Measurements from ENCODE around the gene CCDC116. TPM values are rescaled to one million over a fixed set of nuclear protein-coding genes. Genes with fewer than 3 reads are reported as not detected.

The CCDC116 gene
- total RNA-seq, 1 donor = 0.18 TPM

DNA sequence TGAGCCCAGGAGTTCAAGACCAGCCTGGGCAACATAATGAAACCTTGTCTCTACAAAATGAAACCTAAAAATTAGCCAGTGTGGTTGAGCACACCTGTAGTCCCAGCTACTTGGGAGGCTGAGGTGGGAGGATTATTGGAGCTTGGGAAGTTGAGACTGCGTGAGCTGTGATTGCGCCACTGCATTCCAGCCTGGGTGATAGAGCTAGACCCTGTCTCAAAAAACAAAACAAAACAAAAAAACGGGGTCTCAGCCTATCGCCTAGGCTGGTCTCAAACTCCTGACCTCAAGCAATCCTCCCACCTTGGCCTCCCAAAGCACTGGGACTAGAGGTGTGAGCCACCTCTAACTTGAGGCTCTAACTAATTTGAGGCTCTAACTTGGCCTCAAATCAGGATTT is 46.8 kb downstream of the CCDC116 start:
- TF ChIP-seq, protein P1, sequence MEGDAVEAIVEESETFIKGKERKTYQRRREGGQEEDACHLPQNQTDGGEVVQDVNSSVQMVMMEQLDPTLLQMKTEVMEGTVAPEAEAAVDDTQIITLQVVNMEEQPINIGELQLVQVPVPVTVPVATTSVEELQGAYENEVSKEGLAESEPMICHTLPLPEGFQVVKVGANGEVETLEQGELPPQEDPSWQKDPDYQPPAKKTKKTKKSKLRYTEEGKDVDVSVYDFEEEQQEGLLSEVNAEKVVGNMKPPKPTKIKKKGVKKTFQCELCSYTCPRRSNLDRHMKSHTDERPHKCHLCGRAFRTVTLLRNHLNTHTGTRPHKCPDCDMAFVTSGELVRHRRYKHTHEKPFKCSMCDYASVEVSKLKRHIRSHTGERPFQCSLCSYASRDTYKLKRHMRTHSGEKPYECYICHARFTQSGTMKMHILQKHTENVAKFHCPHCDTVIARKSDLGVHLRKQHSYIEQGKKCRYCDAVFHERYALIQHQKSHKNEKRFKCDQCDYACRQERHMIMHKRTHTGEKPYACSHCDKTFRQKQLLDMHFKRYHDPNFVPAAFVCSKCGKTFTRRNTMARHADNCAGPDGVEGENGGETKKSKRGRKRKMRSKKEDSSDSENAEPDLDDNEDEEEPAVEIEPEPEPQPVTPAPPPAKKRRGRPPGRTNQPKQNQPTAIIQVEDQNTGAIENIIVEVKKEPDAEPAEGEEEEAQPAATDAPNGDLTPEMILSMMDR (IDR thresholded peaks at IDR 0.05; ENCODE audit: insufficient read depth, low read length) = no peak
- DNase-seq (ENCODE audit: low read depth) = no peak
- no peak overlapping the region for H3K4me3 ChIP-seq (ENCODE audit: low read depth, low read length)

DNA sequence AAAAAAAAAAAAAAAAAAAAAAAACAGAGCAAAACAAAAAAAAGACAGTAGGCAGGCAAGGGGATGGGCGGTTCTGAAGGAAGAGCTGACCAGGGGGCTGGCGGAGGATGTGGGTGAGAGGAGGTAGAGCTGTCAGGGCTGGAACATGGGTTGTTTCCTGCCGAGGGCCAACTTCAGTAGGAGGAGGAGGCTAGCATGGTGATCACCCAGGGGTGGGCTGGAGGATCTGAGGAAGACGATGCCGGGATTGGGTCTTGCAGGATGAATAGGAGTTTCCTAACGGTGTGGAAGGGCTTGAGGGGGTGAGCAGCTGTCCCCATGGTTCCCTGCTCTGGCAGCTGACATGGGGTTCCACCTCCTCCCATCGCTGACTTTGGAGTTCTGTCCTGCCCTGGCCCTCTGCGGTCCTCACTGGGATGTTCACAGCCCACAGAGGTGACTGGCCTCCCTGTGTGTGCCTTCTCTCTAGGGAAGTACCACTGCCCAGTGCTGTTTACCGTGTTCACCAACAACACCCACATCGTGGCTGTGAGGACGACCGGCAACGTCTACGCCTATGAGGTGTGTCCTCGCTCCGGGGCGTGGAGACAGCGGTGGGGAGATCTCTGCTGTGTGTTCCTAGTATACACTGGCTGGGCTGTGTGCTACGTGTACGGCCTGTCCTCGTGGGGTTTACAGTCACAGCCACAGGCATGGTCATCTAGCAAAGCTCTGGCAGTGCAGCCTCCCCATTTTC is 48.4 kb downstream of the CCDC116 start:
- no peak overlapping the region for H3K4me3 ChIP-seq (ENCODE audit: low read depth, low read length)
- TF ChIP-seq, protein P1 (IDR thresholded peaks at IDR 0.05; ENCODE audit: insufficient read depth, low read length) = no peak
- no peak for DNase-seq (ENCODE audit: low read depth)

DNA sequence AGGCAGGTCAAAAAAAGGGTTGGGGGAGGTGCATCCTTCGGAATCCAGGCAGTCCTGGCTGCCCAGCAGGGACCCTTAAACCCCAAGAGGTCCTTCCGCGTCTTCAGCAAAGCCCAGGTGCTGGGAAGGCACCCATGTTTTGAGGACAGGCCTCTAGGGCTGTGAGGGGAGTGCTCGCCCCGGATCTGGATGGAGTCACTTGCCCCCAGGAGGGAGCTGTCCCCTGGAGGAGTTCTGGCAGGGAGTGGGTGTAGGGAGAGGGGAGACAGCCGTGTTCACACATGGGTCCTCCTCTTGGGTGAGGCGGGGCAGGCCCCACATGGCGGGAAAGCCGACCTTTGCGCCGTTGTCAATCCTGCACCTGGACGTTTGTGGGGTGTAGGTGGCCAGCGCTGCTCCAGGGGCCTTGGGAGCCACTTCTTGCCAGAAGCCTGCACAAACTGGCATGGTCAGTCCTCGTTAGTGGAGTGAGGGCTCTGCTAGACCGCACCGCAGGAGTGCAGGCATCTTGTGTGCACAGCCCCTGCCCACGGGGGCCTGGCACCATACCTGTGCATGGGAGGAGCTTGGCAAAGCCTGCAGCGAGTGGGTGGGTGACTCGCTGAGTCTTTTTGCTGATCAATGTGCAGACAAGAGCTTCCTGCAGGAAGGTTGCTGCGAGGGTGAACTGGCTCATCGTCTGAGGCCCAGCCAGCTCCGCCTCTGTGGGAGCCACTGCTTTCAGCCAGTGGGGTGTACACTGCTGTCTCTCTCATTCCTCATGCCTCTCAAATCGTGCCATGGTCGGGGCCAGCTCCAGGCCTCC is 49.2 kb downstream of the CCDC116 start:
- DNase-seq (ENCODE audit: low read depth) = no peak
- TF ChIP-seq, protein P1 (IDR thresholded peaks at IDR 0.05; ENCODE audit: insufficient read depth, low read length) = no peak
- H3K4me3 ChIP-seq (ENCODE audit: low read depth, low read length) = no peak overlapping the region

DNA sequence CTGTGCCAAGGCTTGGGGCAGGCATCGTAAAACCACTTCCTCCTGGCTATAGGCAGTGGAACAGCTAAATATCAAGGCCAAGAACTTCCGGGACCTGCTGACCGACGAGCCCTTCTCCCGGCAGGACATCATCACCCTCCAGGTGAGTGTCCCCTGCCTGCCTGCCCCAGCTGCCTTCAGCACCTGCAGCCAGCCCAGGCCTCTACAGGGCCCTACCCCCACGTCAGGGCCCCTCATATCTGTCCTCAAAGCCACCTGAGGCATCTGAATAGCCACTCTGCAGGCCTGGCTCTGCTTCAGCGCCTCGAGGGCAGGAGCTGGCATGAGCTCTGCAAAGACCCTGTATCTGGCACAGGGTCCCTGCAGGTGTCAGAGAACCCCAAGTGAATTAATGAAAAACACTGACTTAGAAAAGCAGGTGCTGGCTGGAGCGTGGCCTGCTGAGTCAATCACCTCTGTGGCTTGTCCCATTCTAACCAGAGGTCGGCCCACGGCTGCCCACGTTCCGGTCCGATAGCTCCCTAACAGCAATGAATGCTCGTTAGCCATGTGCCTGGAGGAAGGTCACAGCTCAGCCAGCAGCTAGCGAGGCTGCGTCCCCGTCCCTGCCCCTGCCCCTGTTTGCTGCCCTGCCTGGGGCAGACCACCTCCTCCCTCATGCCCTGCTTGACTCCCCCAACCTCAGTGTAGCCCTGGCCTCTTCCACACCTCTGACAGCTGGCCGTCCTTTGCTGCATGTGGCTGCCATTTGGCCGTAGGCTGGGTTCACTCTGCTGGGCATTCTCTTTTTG is 50.0 kb downstream of the CCDC116 start:
- TF ChIP-seq, protein P1 (IDR thresholded peaks at IDR 0.05; ENCODE audit: insufficient read depth, low read length) = no peak
- no peak overlapping the region for H3K4me3 ChIP-seq (ENCODE audit: low read depth, low read length)
- DNase-seq (ENCODE audit: low read depth) = no peak

DNA sequence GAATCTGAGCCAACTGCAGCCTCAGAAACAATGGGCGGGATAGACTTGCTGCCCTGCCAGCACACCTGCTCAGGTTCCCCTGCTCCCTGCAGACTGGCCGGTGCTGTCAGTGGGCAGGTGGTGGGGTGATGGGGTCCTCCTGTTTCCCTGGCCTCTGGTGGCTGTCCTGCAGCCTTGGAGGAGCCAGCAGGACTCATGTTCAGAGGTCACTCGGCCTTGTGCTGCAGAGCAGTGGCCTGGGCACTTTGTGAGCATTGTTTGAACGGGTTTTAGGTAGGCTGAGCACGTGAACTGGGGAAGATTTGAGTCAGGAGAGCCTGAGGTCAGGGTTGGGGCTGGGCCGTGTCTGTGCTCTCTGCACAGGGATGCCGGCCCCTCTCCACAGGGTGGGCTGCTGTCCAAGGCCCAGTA is 50.8 kb downstream of the CCDC116 start:
- no peak for DNase-seq (ENCODE audit: low read depth)
- no peak overlapping the region for H3K4me3 ChIP-seq (ENCODE audit: low read depth, low read length)
- TF ChIP-seq, protein P1 (IDR thresholded peaks at IDR 0.05; ENCODE audit: insufficient read depth, low read length) = no peak

DNA sequence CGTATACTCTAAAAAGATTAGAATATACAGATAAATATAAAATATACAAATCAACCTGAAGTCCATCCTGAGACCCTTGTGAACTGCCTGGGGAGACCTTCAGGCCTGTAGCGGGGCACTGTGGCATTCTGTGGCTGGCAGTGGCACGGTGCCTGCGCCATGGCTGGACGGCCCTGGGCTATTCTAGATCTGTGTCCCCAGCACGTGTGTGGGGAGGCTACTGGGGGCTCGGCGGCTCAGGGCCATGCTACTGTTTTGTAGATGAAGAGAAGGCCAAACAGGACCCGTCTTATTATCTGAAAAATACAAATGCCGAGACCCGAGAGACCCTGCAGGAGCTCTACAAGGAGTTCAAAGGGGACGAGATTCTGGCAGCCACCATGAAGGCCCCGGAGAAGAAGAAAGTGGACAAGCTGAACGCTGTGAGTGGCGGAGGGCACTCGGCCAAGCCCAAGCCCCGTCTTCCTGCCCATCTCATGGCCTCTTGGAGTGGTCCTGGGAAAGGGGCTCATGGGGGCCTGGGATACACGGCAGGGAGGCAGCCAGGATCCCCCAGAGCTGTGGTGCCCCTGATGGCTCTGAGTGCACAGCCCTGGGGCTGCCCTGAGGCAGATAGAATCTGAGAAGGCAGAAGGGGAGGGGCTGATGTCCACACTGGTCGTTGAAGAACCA is 52.1 kb downstream of the CCDC116 start:
- TF ChIP-seq, protein P1 (IDR thresholded peaks at IDR 0.05; ENCODE audit: insufficient read depth, low read length) = no peak
- no peak overlapping the region for H3K4me3 ChIP-seq (ENCODE audit: low read depth, low read length)
- DNase-seq (ENCODE audit: low read depth) = no peak

Data from fibroblast of the aortic adventitia (primary cell).